ENCODE data around the gene RAD51B.

RAD51B gene

DNA sequence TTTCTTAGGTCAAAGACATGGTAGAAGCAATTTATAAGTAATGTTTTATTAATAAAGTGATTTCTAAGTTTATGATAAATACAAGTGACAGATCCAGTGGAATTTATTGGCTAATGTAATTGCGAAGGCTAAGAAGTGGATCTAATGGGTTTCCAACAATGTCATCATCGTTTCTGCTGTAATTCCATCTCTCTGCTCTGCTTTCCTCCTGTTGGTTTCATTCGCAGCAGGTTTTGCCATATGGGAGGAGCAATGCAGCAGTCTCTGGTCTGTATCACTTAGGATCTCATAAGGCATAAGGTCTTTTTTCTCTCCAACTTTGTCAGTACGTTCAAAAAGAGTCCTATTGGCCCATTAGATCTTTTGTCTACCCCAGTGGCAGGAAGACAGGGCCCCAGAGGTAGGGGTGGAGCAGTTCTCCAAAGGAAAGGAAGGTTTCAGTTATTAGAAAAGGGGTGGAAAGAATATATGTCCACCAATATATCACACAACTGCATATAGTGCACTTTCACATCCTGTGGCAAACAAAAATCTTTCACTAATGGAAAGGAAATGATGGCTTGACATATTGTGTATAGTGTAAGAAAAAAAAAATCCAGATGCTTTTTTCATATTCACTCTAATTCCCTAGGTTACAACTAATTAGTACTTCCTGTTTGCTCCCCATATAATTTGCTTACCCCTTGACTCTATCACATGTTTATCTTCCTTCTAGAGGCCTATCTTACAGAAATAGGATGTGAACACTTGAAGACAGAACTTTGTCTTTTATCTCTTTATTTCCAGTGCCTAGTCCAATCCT is 522.0 kb downstream of the RAD51B start:
- TF ChIP-seq CTCF (IDR thresholded peaks at IDR 0.05; ENCODE audit: low read depth, low read length) = no peak
- DNase-seq (ENCODE audit: low read depth in 2 of 2) = no peak
- H3K4me3 ChIP-seq (replicated peaks in 1 of 2; ENCODE audit: low read depth in 2 of 2, low read length in 2 of 2) = no peak overlapping the region

- no peak overlapping the region for H3K4me3 ChIP-seq (replicated peaks in 1 of 2; ENCODE audit: low read depth in 2 of 2, low read length in 2 of 2)
- no peak for DNase-seq (ENCODE audit: low read depth in 2 of 2)
- no peak for TF ChIP-seq CTCF (IDR thresholded peaks at IDR 0.05; ENCODE audit: low read depth, low read length)
These were observed 522.7 kb downstream of the RAD51B start for GRCh38 chr14:68342216-68342763.

DNA sequence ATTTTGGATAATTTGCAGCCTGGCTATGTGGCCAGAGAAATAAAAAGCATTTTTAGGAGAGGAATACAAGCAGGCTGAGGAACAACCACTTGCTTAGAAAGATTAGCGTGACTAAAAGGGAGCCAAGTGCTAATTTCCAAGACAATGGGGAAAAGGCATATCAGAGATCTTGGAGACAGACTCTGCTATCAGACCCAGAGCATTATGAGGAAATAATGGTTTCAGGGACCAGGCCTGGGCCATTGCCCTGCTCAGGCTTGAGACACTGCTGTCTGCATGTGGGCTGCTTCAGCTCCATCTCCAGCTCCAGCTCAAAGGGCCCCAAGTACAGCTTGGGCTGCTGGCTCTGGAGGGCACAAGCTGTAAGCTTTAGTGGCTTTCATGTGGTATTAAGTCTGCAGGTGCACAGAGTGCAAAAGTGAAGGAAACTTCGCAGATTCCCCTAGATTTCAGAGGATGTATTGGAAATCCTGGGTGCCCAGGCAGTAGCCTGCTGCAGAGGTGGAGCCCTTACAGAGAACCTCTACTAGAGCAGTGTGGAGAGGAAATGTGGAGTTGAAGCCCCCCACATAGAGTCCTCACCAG is 524.0 kb downstream of the RAD51B start:
- no peak for TF ChIP-seq CTCF (IDR thresholded peaks at IDR 0.05; ENCODE audit: low read depth, low read length)
- no peak overlapping the region for H3K4me3 ChIP-seq (replicated peaks in 1 of 2; ENCODE audit: low read depth in 2 of 2, low read length in 2 of 2)
- no peak for DNase-seq (ENCODE audit: low read depth in 2 of 2)

GRCh38 chr14:68345738-68346137 is 526.2 kb downstream of the RAD51B start:
- no peak for TF ChIP-seq CTCF (IDR thresholded peaks at IDR 0.05; ENCODE audit: low read depth, low read length)
- H3K4me3 ChIP-seq (replicated peaks in 1 of 2; ENCODE audit: low read depth in 2 of 2, low read length in 2 of 2) = no peak overlapping the region
- peak in 1 of 2 donors; percentile 48 for DNase-seq (ENCODE audit: low read depth in 2 of 2)

DNA sequence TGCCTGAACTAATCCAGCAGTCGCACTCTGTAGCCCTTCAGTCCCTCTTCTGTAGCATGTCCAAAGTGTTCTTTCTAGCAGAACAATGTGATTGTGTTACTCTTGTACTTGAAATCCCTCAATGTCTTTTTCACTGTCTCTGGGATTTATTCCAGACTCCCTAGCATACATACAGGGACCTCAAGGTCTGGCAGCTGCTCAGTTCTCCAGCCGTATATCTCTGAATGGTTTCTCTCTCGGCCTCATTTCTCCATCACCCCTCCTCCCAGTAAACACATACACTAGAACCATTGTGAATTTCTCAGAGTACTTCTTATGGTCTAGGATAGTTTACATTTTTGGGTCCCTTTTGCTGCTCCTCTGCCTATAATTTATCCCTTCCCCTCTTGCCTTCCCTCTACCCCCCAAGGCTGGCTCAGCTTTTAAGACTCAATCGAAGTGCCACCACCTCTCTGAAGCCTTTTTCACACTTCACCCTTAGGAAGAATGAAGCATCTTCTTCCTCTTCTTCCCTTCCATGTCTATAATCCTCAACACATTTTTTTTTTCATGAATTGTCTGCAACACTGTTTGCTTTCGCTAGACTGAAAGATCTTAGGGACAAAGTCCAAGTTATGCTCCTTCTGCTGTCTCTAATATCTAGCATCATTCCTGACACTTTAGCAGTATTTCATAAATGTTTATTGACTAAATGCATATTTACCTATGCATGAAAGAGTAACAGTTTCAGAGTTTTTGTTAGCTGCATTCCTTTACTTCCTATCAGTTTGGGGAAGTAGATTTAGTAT is 527.2 kb downstream of the RAD51B start:
- TF ChIP-seq CTCF (IDR thresholded peaks at IDR 0.05; ENCODE audit: low read depth, low read length) = no peak
- DNase-seq (ENCODE audit: low read depth in 2 of 2) = peak in 1 of 2 donors; percentile 21
- no peak overlapping the region for H3K4me3 ChIP-seq (replicated peaks in 1 of 2; ENCODE audit: low read depth in 2 of 2, low read length in 2 of 2)

- no peak overlapping the region for H3K4me3 ChIP-seq (replicated peaks in 1 of 2; ENCODE audit: low read depth in 2 of 2, low read length in 2 of 2)
These were observed 530.5 kb downstream of the RAD51B start for GRCh38 chr14:68349900-68350629.

More at GRCh38 chr14:68349900-68350629, 530.5 kb downstream of the RAD51B start:
- no peak for TF ChIP-seq CTCF (IDR thresholded peaks at IDR 0.05; ENCODE audit: low read depth, low read length)
- peak; percentile 37 to 63 for DNase-seq (ENCODE audit: low read depth in 2 of 2)

Measured in cardiac fibroblast (primary cell).